ENCODE data around the gene MFSD12. TPM values are rescaled to one million over a fixed set of nuclear protein-coding genes. Genes with fewer than 3 reads are reported as not detected.
A peak's percentile ranks its signal among the peaks of the same experiment; 100 is the strongest.

The MFSD12 gene
- polyA plus RNA-seq, 1 donor from 2014 or later = 38.5 TPM

DNA sequence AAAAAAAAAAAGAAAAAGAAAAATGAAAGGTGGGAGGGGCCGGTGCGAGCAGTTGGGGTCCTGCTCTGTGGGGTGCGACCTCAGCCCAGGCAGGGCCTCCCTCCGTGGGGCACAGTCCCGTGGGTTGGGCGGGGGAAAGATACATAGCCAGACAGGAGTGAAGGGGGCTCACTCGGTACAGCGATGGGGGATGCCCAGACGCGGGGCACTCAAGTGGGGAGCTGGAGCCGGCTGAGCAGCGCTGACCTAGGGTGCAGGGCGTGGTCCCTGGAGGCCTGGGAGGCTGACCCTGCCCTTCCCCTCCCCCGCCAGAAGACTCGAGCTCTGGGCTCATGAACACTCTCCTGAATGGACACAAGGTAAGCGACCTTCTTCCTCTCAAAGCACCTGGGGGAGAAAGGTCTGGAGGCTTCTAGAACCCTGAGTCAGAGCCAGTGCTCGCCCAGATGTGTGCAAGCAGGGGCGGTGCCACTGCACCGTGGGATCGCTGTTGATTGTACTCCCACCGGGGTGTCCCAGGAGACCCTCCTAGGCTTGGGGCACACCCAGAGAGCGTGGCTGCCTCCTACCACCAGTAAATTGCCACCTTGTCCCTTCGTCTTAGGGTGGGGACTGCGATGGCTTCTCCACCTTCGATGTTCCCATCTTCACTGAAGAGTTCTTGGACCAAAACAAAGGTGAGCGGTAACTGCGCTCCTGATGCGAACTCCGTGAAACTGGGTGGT lies 18.7 kb upstream of the MFSD12 start:
- no peak overlapping the region for H3K27ac ChIP-seq (ENCODE audit: low read length)

DNA sequence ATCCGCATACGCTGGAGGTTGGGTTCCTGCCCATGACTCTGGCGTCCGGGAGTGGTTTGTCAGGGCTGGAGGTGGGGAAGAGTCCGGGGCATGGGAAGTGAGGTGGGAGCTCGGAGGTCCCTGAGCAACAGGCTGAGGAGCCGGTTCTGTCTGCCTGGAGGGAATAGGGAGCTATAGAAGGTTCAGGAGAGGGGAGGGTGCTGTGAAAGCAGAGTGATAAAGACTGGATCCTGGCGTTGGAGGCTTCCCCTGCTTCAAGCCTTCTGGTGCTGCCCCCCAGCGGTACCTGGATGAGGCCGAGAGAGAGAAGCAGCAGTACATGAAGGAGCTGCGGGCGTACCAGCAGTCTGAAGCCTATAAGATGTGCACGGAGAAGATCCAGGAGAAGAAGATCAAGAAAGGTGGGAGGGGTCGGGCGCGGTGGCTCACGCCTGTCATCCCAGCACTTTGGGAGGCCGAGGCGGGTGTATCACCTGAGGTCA lies 17.9 kb upstream of the MFSD12 start:
- Histone ChIP-seq H3F3A (ENCODE audit: insufficient read depth, low read length, poor library complexity, severe bottlenecking) (no peaks in the 10 kb centered on the region), H3K9me2 (ENCODE audit: insufficient read depth, low read length) (no peaks in the 10 kb centered on the region), H3K27ac (ENCODE audit: low read length) (no peak overlapping the region), H3K36me3 (ENCODE audit: insufficient read depth, low read length) (no peaks in the 10 kb centered on the region), H3K9me3 (ENCODE audit: low read length) (no peaks in the 10 kb centered on the region), H3K79me2 (replicated peaks; ENCODE audit: insufficient read depth, low read length) (no peaks in the 10 kb centered on the region), H2AFZ (ENCODE audit: low read depth, low read length) (no peak overlapping the region), H3K9ac (ENCODE audit: low read length) (no peak overlapping the region), H4K20me1 (ENCODE audit: insufficient read depth) (no peaks in the 10 kb centered on the region), H3K4me3 (ENCODE audit: low read length) (no peak overlapping the region), H3K27me3 (ENCODE audit: insufficient read depth, low read depth, low read length) (no peaks in the 10 kb centered on the region), H3K4me2 (ENCODE audit: low read length) (no peak overlapping the region)
- TF ChIP-seq TAF1 (IDR thresholded peaks at IDR 0.05; ENCODE audit: low read depth) (no peak), EP300 (conservative IDR thresholded peaks at IDR 0.05; ENCODE audit: poor library complexity, severe bottlenecking) (no peak), EZH2 (IDR thresholded peaks at IDR 0.05; ENCODE audit: borderline replicate concordance, insufficient read depth, low read length, poor library complexity, severe bottlenecking) (no peak), RAD21 (conservative IDR thresholded peaks at IDR 0.05) (no peak), POLR2AphosphoS5 (IDR thresholded peaks at IDR 0.05) (no peak), SMC3 (conservative IDR thresholded peaks at IDR 0.05; ENCODE audit: poor library complexity) (no peak), MXI1 (conservative IDR thresholded peaks at IDR 0.05; ENCODE audit: poor library complexity, severe bottlenecking) (no peak)
- TF ChIP-seq, protein P1, sequence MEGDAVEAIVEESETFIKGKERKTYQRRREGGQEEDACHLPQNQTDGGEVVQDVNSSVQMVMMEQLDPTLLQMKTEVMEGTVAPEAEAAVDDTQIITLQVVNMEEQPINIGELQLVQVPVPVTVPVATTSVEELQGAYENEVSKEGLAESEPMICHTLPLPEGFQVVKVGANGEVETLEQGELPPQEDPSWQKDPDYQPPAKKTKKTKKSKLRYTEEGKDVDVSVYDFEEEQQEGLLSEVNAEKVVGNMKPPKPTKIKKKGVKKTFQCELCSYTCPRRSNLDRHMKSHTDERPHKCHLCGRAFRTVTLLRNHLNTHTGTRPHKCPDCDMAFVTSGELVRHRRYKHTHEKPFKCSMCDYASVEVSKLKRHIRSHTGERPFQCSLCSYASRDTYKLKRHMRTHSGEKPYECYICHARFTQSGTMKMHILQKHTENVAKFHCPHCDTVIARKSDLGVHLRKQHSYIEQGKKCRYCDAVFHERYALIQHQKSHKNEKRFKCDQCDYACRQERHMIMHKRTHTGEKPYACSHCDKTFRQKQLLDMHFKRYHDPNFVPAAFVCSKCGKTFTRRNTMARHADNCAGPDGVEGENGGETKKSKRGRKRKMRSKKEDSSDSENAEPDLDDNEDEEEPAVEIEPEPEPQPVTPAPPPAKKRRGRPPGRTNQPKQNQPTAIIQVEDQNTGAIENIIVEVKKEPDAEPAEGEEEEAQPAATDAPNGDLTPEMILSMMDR (IDR thresholded peaks at IDR 0.05; ENCODE audit: poor library complexity, severe bottlenecking) = no peak
- TF ChIP-seq, protein P2, sequence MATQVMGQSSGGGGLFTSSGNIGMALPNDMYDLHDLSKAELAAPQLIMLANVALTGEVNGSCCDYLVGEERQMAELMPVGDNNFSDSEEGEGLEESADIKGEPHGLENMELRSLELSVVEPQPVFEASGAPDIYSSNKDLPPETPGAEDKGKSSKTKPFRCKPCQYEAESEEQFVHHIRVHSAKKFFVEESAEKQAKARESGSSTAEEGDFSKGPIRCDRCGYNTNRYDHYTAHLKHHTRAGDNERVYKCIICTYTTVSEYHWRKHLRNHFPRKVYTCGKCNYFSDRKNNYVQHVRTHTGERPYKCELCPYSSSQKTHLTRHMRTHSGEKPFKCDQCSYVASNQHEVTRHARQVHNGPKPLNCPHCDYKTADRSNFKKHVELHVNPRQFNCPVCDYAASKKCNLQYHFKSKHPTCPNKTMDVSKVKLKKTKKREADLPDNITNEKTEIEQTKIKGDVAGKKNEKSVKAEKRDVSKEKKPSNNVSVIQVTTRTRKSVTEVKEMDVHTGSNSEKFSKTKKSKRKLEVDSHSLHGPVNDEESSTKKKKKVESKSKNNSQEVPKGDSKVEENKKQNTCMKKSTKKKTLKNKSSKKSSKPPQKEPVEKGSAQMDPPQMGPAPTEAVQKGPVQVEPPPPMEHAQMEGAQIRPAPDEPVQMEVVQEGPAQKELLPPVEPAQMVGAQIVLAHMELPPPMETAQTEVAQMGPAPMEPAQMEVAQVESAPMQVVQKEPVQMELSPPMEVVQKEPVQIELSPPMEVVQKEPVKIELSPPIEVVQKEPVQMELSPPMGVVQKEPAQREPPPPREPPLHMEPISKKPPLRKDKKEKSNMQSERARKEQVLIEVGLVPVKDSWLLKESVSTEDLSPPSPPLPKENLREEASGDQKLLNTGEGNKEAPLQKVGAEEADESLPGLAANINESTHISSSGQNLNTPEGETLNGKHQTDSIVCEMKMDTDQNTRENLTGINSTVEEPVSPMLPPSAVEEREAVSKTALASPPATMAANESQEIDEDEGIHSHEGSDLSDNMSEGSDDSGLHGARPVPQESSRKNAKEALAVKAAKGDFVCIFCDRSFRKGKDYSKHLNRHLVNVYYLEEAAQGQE (IDR thresholded peaks at IDR 0.05; ENCODE audit: borderline replicate concordance) = no peak

More for the DNA sequence above, 18.7 kb upstream of the MFSD12 start:
- Histone ChIP-seq H3K36me3 (ENCODE audit: insufficient read depth, low read length) (no peaks in the 10 kb centered on the region), H3K4me2 (ENCODE audit: low read length) (peak overlapping the region; percentile 30), H3K79me2 (replicated peaks; ENCODE audit: insufficient read depth, low read length) (no peaks in the 10 kb centered on the region), H3K9me2 (ENCODE audit: insufficient read depth, low read length) (no peaks in the 10 kb centered on the region), H3K27me3 (ENCODE audit: insufficient read depth, low read depth, low read length) (no peaks in the 10 kb centered on the region), H3K9ac (ENCODE audit: low read length) (peak overlapping the region; percentile 45), H4K20me1 (ENCODE audit: insufficient read depth) (no peaks in the 10 kb centered on the region), H3F3A (ENCODE audit: insufficient read depth, low read length, poor library complexity, severe bottlenecking) (no peaks in the 10 kb centered on the region), H3K4me3 (ENCODE audit: low read length) (peak overlapping the region; percentile 66), H2AFZ (ENCODE audit: low read depth, low read length) (no peak overlapping the region), H3K9me3 (ENCODE audit: low read length) (no peaks in the 10 kb centered on the region)
- TF ChIP-seq EZH2 (IDR thresholded peaks at IDR 0.05; ENCODE audit: borderline replicate concordance, insufficient read depth, low read length, poor library complexity, severe bottlenecking) (no peak), EP300 (conservative IDR thresholded peaks at IDR 0.05; ENCODE audit: poor library complexity, severe bottlenecking) (no peak), MXI1 (conservative IDR thresholded peaks at IDR 0.05; ENCODE audit: poor library complexity, severe bottlenecking) (no peak), TAF1 (IDR thresholded peaks at IDR 0.05; ENCODE audit: low read depth) (no peak), SMC3 (conservative IDR thresholded peaks at IDR 0.05; ENCODE audit: poor library complexity) (no peak), RAD21 (conservative IDR thresholded peaks at IDR 0.05) (no peak), POLR2AphosphoS5 (IDR thresholded peaks at IDR 0.05) (no peak)
- TF ChIP-seq, protein P1 (IDR thresholded peaks at IDR 0.05; ENCODE audit: poor library complexity, severe bottlenecking) = no peak
- TF ChIP-seq, protein P2 (IDR thresholded peaks at IDR 0.05; ENCODE audit: borderline replicate concordance) = no peak
